Endothelial cell of umbilical vein (primary cell): ENCODE measurements around the gene OVCH1. TPM values are rescaled to one million over a fixed set of nuclear protein-coding genes. Genes with fewer than 3 reads are reported as not detected.
"Not testable (repeated sequence)": the region's sequence is repeated elsewhere in the genome, so short reads cannot be mapped to it uniquely, and the experiment has no call there.

Experiments used
- BruUV-seq: library from RNA; stranded (reverse); fragments of 400-500 nt; replicated peaks from 2 replicates; lab custom pipeline; 2021; lab: Mats Ljungman, UMichigan
- CTCF ChIA-PET: fragments of 300-600, 350-600 bp; sonication (Branson Sonifier 250); formaldehyde crosslinking; loops from one replicate; lab custom pipeline; 2021; ENCODE audit warnings: antibody characterized with exemption, inconsistent platforms; lab: Charles Lee
- POLR2A ChIA-PET: fragments of 300-600, 350-600 bp; sonication (Branson Sonifier 250); formaldehyde crosslinking; loops from one replicate; lab custom pipeline; 2021; ENCODE audit warnings: antibody characterized with exemption, inconsistent platforms; lab: Charles Lee
- DNase-seq: peaks from one replicate; pipeline ENCODE4 v3.0.0-alpha.2; 2011; ENCODE audit warnings: low read depth, low spot score
- FAIRE-seq: peaks from 2 replicates; lab custom pipeline; 2011; peaks lifted over from hg19 to GRCh38; lab: Jason Lieb, UNC
- H2AFZ ChIP-seq: 2 replicates; pipeline ENCODE4 v1.6.0; 2012; ENCODE audit warnings: low read depth, low read length, control low read depth, inconsistent platforms
- H3K27ac ChIP-seq: 2 replicates; pipeline ENCODE4 v1.5.1; 2011; ENCODE audit warnings: low read depth, mild to moderate bottlenecking, control low read depth, low read length, moderate library complexity; ENCODE audit not compliant: insufficient read depth
- H3K27me3 ChIP-seq, 2 experiments: 2 replicates each; pipeline versions ENCODE4 v1.6.0 to v1.6.1; 2011; ENCODE audit warnings: low read length in 2 of 2, mixed read lengths in 1 of 2; ENCODE audit not compliant: control insufficient read depth in 2 of 2, insufficient read depth in 2 of 2
- H3K36me3 ChIP-seq, 2 experiments: 2 replicates in 1 of 2; 3 replicates in 1 of 2; pipeline ENCODE4 v1.5.1; 2011; ENCODE audit warnings: low read length in 2 of 2, mild to moderate bottlenecking in 1 of 2, moderate library complexity in 1 of 2; ENCODE audit not compliant: control insufficient read depth in 2 of 2, insufficient read depth in 2 of 2; ENCODE audit errors: extremely low read depth in 1 of 2
- H3K4me1 ChIP-seq: 3 replicates; pipeline ENCODE4 v1.5.1; 2011; ENCODE audit warnings: mild to moderate bottlenecking, low read length; ENCODE audit not compliant: control insufficient read depth, insufficient read depth; ENCODE audit errors: extremely low read depth
- H3K4me2 ChIP-seq: 2 replicates; pipeline ENCODE4 v1.6.1; 2011; ENCODE audit warnings: low read length, control low read depth, mixed read lengths; ENCODE audit not compliant: insufficient read depth
- H3K4me3 ChIP-seq, 3 experiments: fragments of 200-600 bp in 1 of 3; sonication (generic), shearing (Covaris generic) in 1 of 3; replicated peaks in 1 of 3; 2 replicates each; pipeline ENCODE4 v1.5.1; 2011 to 2016; ENCODE audit warnings: control low read depth in 3 of 3, low read length in 3 of 3, mild to moderate bottlenecking in 2 of 3, inconsistent platforms in 1 of 3, low read depth in 1 of 3, moderate library complexity in 1 of 3; ENCODE audit not compliant: insufficient read depth in 1 of 3
- H3K79me2 ChIP-seq: 2 replicates; pipeline ENCODE4 v1.6.0; 2012; ENCODE audit warnings: low read length, inconsistent platforms; ENCODE audit not compliant: control insufficient read depth, insufficient read depth
- H3K9ac ChIP-seq: replicated peaks from 2 replicates; pipeline ENCODE3; 2011; ENCODE audit warnings: low read length, control low read depth; ENCODE audit not compliant: insufficient read depth; ENCODE audit errors: extremely low read depth
- H3K9me1 ChIP-seq: replicated peaks from 3 replicates; pipeline ENCODE4 v1.6.0; 2011; ENCODE audit warnings: mild to moderate bottlenecking, low read length; ENCODE audit not compliant: control insufficient read depth, insufficient read depth; ENCODE audit errors: extremely low read depth
- H3K9me3 ChIP-seq: replicated peaks from 2 replicates; pipeline ENCODE4 v1.5.1; 2012; ENCODE audit warnings: low read length, inconsistent platforms; ENCODE audit not compliant: control insufficient read depth, insufficient read depth
- H4K20me1 ChIP-seq: replicated peaks from 2 replicates; pipeline ENCODE3; 2011; ENCODE audit warnings: mild to moderate bottlenecking, low read length; ENCODE audit not compliant: control insufficient read depth, insufficient read depth; ENCODE audit errors: extremely low read depth
- EZH2 ChIP-seq: IDR thresholded peaks from 2 replicates; pipeline ENCODE4 v1.6.1; 2012; ENCODE audit warnings: borderline replicate concordance, low read depth, mild to moderate bottlenecking, moderate library complexity, low read length, inconsistent platforms; ENCODE audit not compliant: severe bottlenecking
- FOS ChIP-seq: IDR thresholded peaks from 2 replicates; pipeline ENCODE4 v1.6.1; 2011; ENCODE audit warnings: mild to moderate bottlenecking, low read length, moderate library complexity, borderline replicate concordance; ENCODE audit not compliant: insufficient read depth
- GATA2 ChIP-seq: IDR thresholded peaks from 2 replicates; pipeline ENCODE4 v1.7.0; 2011; ENCODE audit warnings: low read depth, mild to moderate bottlenecking, moderate library complexity, mixed read lengths, low read length; ENCODE audit not compliant: insufficient read length, insufficient read depth
- JUN ChIP-seq: IDR thresholded peaks from 2 replicates; pipeline ENCODE4 v1.6.1; 2011; ENCODE audit warnings: borderline replicate concordance, low read depth; ENCODE audit not compliant: insufficient read length, insufficient read depth
- MYC ChIP-seq: IDR thresholded peaks from one replicate; pipeline ENCODE4 v1.6.1; 2011; ENCODE audit warnings: mild to moderate bottlenecking, low read depth, low read length
- POLR2A ChIP-seq: IDR thresholded peaks from 2 replicates; pipeline ENCODE4 v1.6.1; 2012; ENCODE audit warnings: low read depth, mild to moderate bottlenecking, control low read depth, low read length
- POLR2AphosphoS5 ChIP-seq: IDR thresholded peaks from 2 replicates; pipeline ENCODE4 v1.6.1; 2012; ENCODE audit warnings: low read depth, mild to moderate bottlenecking, control low read depth, low read length, moderate library complexity; ENCODE audit not compliant: insufficient read depth
- dilution Hi-C: fragments of 300-500 bp; cut with MboI; formaldehyde crosslinking; loops from one replicate; pipeline ENCODE4 v1.15.0; 2019; ENCODE audit warnings: low sequenced_read_pairs; ENCODE audit not compliant: extremely low pct_ligation_motif_present
- intact Hi-C: fragments of 100-400 bp; cut with micrococcal nuclease; formaldehyde crosslinking; loops from one replicate; pipeline ENCODE4 v1.10.0; 2022
- polyA plus RNA-seq, 4 experiments: library from polyadenylated mRNA; depleted of rRNA in 3 of 4; stranded (reverse) in 3 of 4; unstranded in 1 of 4; fragments of >200 nt; gene quantifications; 2 replicates each; pipeline versions ENCODE4 v1.2.1 to v1.2.3, GENCODE V29; 2011 to 2012; ENCODE audit warnings: missing spikeins in 1 of 4
- total RNA-seq: library from RNA; stranded (reverse); gene quantifications from 2 replicates; pipeline ENCODE4 v1.2.3, GENCODE V29; 2021
- TF ChIP-seq, protein P1 (sequence below): IDR thresholded peaks from 2 replicates; pipeline ENCODE4 v1.6.1; 2011; ENCODE audit not compliant: insufficient read depth, insufficient read length
- TF ChIP-seq, protein P2 (sequence below), 2 donors: IDR thresholded peaks; 1 replicate in 1 of 2; 2 replicates in 1 of 2; pipeline ENCODE4 v1.5.1; 2011; ENCODE audit warnings: low read length in 2 of 2, mild to moderate bottlenecking in 2 of 2, moderate library complexity in 2 of 2, control low read depth in 1 of 2, inconsistent platforms in 1 of 2, low read depth in 1 of 2; ENCODE audit not compliant: insufficient read depth in 1 of 2; ENCODE audit errors: extremely low read depth in 1 of 2

Gene OVCH1
- total and polyA plus RNA-seq, 2 donors (not counting 3 experiments of a cell fraction or from before 2014, with no cell fraction given), result 0.01 TPM; not detected in 1

DNA sequence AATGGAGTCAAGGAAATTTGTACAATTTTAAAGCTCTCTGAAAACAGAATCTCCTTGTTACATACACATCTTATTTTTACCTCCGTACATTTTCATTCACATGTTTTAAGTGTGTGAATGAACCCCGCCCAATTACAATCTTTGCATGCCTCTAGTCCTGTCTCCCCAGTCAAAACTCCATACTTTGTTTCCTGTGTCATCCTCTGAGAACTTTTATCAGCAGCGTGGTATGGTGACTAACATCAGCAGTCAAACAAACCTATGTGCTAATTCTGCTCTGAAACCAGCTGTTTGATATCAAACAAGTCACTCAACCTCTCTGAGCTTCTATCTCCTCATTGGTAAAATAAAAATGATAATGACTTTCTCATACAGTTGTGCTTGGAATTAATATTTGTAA, 100.7 kb downstream of the OVCH1 start:
- Histone ChIP-seq H3K9ac (no peak overlapping the region), H3K79me2 (no peaks in the 10 kb centered on the region), H4K20me1 (no peaks in the 10 kb centered on the region), H3K4me2 (no peak overlapping the region), H3K27me3 (no peaks in the 10 kb centered on the region), H3K9me1 (no peaks in the 10 kb centered on the region), H3K9me3 (no peaks in the 10 kb centered on the region), H3K4me3 (no peak overlapping the region), H3K4me1 (no peaks in the 10 kb centered on the region), H2AFZ (no peak overlapping the region), H3K36me3 (no peaks in the 10 kb centered on the region), H3K27ac (no peak overlapping the region)
- intact Hi-C loops, result no loop called here
- FAIRE-seq (no peak), DNase-seq (no peak)
- dilution Hi-C loops, result no loop called here
- ChIA-PET POLR2A (no interaction called here), CTCF (no interaction called here)
- no TSS peak for BruUV-seq
- TF ChIP-seq, protein P1, sequence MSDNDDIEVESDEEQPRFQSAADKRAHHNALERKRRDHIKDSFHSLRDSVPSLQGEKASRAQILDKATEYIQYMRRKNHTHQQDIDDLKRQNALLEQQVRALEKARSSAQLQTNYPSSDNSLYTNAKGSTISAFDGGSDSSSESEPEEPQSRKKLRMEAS, result no peak
- TF ChIP-seq POLR2A (no peak), MYC (no peak), GATA2 (no peak), EZH2 (no peak)

DNA sequence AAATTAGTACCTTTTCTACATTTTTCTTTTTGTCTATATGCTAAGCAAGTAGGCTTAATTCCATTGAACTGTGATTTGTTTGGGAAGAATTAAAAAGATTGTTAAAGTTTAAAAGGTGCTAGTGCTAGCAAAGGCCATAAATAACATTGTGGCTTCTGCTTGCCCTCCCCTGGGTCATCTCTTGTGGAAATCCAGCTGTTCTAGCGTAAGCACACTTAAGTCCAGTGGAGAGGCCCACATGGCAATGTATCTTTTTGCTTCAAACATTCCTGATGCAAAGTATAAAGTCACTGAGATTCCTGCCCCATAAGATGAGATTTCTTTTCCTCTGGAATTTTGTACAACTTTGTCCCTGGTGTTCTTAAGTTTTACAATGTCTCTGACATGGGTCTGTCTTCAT, 102.1 kb downstream of the OVCH1 start:
- no peaks in the 10 kb centered on the region for H3K9me3 ChIP-seq
- FAIRE-seq (no peak), DNase-seq (no peak)
- H3K27me3 ChIP-seq, result no peaks in the 10 kb centered on the region
- no peak for TF ChIP-seq GATA2
- TF ChIP-seq, protein P1, result no peak
- TF ChIP-seq POLR2A, result no peak
- no peak for TF ChIP-seq EZH2
- TF ChIP-seq MYC, result no peak
- no peak for TF ChIP-seq JUN
- TF ChIP-seq, protein P2, sequence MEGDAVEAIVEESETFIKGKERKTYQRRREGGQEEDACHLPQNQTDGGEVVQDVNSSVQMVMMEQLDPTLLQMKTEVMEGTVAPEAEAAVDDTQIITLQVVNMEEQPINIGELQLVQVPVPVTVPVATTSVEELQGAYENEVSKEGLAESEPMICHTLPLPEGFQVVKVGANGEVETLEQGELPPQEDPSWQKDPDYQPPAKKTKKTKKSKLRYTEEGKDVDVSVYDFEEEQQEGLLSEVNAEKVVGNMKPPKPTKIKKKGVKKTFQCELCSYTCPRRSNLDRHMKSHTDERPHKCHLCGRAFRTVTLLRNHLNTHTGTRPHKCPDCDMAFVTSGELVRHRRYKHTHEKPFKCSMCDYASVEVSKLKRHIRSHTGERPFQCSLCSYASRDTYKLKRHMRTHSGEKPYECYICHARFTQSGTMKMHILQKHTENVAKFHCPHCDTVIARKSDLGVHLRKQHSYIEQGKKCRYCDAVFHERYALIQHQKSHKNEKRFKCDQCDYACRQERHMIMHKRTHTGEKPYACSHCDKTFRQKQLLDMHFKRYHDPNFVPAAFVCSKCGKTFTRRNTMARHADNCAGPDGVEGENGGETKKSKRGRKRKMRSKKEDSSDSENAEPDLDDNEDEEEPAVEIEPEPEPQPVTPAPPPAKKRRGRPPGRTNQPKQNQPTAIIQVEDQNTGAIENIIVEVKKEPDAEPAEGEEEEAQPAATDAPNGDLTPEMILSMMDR (IDR thresholded peaks at IDR 0.05; ENCODE audit: extremely low read depth in 1 of 2, insufficient read depth in 1 of 2, low read depth in 1 of 2, low read length in 2 of 2), result no peak
- TF ChIP-seq POLR2AphosphoS5, result no peak
- no peak for TF ChIP-seq FOS
- no peak overlapping the region for H3K9ac ChIP-seq
- ChIA-PET CTCF (no interaction called here), POLR2A (no interaction called here)
- H3K4me1 ChIP-seq, result no peaks in the 10 kb centered on the region
- no peak overlapping the region for H2AFZ ChIP-seq
- dilution Hi-C loops, result no loop called here
- H3K4me3 ChIP-seq, result no peak overlapping the region
- no peak overlapping the region for H3K4me2 ChIP-seq
- H3K9me1 ChIP-seq, result no peaks in the 10 kb centered on the region
- H3K79me2 ChIP-seq, result no peaks in the 10 kb centered on the region
- no peak overlapping the region for H3K27ac ChIP-seq
- no peaks in the 10 kb centered on the region for H4K20me1 ChIP-seq
- H3K36me3 ChIP-seq, result no peaks in the 10 kb centered on the region
- intact Hi-C loops, result no loop called here
- BruUV-seq, result no TSS peak

DNA sequence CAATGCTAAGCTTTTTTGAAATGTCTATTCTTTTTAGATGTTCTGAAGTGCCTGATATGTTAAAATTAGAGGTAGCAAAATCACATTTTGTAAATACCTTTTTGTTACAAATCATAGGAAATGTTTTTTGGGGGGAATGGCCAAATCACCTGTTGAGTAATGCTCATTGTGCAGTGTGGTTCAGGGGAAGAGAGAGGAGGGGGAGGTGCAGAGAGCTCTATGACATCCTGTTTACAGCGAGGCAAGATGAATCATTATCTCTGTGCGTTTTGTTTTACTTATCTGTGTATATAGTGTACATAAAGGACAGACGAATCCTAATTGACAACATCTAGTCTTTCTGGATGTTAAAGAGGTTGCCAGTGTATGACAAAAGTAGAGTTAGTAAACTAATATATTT, 107.1 kb downstream of the OVCH1 start:
- H3K4me3 ChIP-seq, H3K27me3 ChIP-seq, H3K4me2 ChIP-seq, H3K4me1 ChIP-seq, H3K9ac ChIP-seq, H3K36me3 ChIP-seq, H3K27ac ChIP-seq, H4K20me1 ChIP-seq, H3K9me1 ChIP-seq, POLR2A ChIA-PET, CTCF ChIA-PET, H2AFZ ChIP-seq, dilution Hi-C loops, H3K79me2 ChIP-seq, H3K9me3 ChIP-seq, intact Hi-C loops, FAIRE-seq, BruUV-seq: not testable (repeated sequence)
- DNase-seq, result peak; percentile 17
